Activated CD4-positive, alpha-beta T cell treated with anti-CD3 and anti-CD28 coated beads, Interleukin-2, amount 50 U/mL, for 24 hours (primary cell): ENCODE results near the gene EPHA7.

Experiments
- DNase-seq, 2 donors: peaks; one replicate each; pipeline ENCODE4 v3.0.0-alpha.2; 2020; ENCODE audit warnings: low read depth in 1 of 2, low spot score in 1 of 2

Gene EPHA7

DNA sequence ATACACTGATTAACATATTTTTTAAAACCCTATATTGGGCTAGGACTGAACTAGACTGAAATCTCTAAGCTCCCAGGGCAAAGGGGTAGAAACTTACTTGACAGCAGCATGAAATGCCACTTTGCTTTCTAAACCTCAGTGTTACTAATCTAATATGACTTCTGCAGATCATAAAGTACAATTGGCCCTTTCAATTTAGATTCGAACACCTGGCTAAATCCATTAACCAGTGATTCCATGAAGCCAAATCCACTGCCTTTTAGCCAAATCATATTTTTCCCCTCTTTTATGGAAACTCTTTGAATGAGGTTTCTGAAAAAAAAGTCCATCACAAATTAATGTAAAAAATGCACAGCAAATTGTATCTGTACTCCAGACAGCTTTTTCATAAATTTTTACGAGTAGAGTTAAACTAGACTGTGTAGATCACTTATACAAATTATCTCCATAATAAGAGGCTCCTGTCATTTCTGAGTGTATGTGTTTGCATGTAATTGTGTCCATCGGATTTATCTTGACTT, 25.7 kb downstream of the EPHA7 start:
- no peak for DNase-seq

DNA sequence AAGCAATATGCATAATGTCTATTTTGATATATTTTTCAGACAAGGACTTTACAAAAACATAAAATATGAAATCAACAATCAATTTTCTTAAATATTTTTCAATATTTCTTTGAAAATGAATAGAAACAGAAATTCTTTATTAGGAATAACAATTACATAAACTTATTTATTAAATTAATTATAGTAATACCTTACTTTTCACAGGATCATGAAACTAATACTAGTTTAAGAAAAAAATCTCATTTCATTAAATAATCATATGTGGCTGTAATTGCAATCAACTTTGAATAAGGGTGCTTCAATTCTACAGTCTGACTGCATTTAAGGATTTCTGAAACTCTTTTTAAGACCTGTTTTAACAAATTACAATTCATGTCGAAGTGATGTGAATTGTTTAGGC, 26.6 kb downstream of the EPHA7 start:
- no peak for DNase-seq

GRCh38 chr6:93391965-93392364, 27.4 kb downstream of the EPHA7 start:
- DNase-seq = no peak

DNA sequence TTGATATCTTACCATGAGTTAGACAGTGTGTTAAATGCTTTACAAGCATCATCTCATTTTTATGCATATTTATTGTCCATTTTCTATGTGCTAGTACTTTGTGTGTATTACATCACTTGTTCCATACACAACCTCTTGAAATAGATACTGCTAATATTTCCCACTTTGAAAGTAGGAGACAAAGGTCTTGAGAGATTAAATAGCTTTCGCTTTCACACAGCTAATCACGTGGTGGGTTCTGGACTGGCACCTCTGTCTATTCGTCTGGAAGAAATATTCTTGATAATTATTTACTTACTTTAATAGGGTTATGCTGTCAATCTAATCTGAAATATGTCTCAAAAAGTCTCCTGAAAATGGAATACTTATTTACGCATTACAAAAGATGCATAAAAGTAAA, 30.2 kb downstream of the EPHA7 start:
- DNase-seq = no peak

- DNase-seq = no peak
These were observed 31.3 kb downstream of the EPHA7 start for GRCh38 chr6:93388070-93388469.

DNA sequence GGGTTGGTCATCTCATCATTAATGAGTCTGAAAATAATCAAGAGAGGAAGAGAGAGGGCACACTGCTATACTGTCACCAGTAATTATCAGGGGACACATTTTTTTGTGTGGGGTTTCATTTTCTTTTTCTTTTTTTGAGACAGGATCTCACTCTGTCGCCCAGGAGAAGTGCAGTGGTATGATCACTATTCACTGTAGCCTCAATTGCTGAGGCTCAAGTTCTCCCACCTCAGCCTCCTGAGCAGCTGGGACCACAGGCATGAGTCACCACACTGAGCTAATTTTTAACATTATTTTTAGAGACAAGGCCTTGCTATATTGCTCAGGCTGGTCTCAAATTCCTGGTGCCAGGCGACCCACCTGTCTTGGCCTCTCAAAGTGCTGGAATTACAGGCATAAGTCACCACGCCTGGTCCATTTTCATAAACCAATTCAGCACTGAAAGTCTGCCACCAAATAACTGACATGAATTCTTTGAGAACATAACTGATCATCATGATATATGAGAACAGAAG, 43.3 kb downstream of the EPHA7 start:
- DNase-seq = no peak

DNA sequence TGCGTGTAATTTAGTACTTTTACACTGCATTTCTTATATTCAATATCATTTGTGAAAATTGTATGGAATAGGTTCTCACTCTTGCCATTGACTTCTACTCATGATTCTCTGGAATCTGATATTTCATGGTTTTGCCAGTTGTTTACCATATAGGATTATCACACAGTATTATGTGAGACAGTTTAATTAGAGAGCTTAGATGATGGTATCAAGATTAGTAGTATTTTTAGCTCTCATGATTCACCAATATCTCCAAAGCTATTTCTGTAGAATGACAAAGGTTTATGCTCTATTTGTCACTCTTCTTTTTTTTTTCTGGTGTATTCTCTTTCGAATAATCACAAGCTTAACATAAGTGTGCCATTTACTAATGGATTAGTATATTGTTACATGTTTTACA, 45.9 kb downstream of the EPHA7 start:
- no peak for DNase-seq

DNA sequence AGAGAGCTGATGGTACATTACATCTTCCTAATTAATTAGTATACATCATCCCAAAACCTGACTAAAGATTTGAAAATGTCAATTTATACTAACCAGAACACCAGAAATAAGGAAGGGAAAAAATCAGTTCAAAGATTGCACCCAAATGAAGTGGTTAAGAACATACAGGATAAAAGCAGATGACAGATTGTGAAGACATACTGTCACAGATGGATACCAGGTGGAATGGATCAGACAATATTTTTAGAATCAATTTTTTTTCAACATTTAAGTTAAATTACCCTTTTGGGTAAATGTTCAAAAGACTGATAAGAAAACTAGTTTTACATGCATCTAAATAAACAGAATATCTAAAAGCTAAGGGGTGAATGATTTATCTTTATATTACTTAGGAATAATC, 47.6 kb downstream of the EPHA7 start:
- DNase-seq = no peak

DNA sequence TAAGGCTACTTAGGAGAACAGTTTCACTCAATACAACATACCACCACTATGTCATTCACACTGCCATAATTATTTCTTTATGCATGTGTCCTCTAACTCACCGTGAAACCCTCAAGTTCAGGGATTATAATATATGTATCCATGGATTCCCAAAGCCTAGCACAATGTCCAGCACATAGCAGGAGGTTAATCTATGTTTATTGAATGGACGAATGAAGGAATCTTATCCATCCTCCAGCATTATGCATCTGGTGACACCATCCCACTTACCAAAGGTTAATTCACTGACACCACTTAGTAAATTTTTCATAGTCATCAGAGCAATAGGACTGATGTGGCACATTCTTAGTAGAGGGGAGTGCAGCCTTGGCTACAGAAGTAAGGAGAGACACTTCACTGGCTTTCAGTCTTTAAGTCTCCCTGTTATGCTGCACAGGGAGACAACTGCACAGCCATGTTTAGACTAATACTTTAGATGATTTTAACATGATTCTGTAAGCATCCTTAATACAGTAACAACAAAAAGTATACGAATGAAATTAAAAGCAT, 49.7 kb downstream of the EPHA7 start:
- no peak for DNase-seq

- DNase-seq = no peak
These were observed 52.9 kb downstream of the EPHA7 start for GRCh38 chr6:93366506-93366905.

- DNase-seq = no peak
These were observed 53.9 kb downstream of the EPHA7 start for GRCh38 chr6:93365445-93365844.

DNA sequence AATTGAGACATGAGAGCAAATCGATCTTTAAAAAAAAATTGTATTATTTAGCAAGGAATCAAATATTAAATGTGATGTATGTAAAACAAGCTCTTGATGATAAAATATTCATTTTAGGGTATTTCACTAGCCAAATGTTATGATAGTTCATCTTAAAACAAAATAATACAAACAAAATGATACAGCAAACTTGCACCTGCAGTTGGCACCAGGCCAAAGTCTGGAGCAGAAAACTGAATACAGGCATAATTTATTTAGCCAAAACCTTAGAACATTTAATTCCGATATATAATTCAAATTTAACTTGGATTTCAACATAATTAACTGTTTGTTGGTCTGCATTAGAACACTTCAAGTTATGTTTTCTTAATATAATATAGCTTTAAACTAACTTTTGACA, 60.9 kb downstream of the EPHA7 start:
- DNase-seq = no peak

- no peak for DNase-seq
These were observed 66.8 kb downstream of the EPHA7 start for GRCh38 chr6:93352604-93353003.

DNA sequence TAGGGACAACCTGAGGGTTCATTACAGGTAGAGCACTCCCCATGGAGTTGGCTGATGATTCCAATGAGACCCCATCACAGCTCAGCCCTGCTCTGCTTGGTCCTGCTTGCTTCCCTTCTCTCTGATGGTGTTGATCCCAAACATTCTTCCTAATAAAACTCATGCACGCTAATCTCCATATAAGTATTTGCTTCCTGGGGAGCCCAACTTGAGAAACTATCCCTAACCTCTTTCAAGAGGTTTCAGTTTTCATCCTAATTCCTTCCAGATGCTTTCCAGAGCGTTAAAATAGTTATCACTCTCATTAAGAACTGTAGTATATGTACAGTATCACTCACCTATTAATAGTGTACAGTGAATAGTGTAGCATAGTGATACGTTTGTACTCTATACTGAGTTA, 68.1 kb downstream of the EPHA7 start:
- no peak for DNase-seq

DNA sequence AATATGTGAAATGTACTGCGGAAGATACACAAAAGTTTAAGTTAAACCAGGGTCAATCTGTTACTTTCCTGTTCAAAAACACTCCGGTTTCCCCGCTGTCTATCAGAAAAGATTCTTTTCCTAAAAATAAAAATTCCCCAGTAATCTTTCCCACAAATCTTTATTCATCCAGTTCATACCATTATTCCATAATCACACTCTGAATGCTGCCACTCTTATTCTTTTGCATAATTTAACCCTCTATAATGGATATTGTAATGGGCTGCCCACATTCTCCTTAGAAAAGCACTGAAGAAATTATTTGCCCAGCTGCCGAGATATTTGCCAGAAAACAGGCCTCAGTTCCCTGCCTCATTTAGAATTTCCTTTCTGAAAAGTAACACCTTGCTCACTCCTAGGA, 68.6 kb downstream of the EPHA7 start:
- DNase-seq = no peak

- no peak for DNase-seq
These were observed 75.0 kb downstream of the EPHA7 start for GRCh38 chr6:93344333-93344835.

DNA sequence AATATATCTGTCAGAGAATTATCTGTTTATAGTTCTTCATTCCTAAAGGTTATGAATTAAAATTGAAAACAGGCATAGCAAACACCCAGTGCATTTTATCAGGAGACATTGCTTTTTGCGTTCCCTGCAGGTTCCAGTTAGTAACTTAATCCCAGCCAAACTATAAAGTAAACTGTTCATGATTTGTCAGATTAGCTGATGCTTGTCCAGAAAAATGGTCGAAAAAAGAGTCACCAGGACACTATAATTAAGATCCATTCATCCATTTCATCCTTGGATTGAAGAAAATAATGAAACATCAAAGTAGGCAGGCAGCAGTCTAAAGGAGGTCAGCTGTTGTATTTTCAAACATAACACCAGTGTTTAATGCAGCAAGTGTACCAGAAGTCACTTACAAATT, 75.9 kb downstream of the EPHA7 start:
- no peak for DNase-seq

DNA sequence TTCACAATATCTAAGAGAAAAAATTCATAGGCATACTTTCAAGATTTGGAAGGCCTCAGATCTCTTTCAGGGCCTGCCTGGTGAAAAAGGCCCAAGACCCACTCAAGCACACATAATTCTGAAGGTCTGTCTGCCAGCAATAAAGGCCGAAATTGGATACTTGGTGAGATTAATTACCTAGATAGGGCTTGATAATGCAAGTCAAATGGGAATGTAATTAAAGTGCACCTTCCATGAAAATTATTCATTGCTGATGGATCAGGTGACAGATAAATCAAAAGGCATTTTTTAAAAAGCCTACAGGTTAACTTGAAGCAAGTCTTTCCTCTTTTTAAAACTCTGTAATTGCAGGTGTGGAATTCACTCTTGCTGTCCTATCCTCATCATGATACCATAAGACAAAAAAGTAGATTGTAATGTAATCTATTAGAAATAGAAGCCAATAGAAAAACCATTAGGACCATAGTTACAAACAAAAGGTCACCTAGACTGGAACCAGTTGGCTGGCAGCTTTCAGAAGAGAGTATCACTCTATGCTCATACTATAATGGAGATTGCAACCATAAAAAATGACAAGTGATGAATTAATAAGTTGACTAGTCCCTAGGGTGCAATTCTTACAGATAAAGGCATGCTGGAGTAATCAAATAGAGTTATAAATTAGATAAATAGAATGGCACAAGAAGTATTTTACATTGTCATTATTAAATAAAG, 77.3 kb downstream of the EPHA7 start:
- no peak for DNase-seq

DNA sequence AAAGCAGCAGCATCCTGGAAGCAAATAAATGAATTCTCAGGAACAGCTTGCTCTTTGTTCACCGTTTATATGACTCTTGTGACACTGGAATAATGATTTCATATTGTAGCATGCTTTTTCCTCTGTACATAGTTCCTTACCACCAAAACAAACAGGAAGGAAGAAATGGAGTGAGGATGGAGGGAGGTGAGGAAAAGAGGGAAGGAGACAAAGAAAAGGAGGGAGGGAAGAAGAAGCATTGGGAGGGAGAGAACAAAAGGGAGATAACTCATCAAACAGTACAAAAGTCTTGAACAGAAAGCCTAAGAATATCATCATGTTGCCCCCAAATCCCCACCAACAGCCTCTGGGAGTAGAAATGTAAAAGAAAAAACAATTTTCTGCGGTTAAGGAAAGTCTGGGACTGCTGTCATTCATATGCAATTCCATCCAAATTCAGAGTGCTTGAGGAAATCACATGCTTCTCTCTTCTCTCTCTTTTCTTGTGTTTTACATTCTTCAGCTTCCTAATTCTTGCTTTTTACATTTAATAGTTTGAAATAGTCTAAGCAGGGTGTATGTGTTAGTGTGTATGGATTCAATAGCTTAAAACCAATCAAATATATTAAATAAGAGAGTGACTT, 81.5 kb downstream of the EPHA7 start:
- no peak for DNase-seq

DNA sequence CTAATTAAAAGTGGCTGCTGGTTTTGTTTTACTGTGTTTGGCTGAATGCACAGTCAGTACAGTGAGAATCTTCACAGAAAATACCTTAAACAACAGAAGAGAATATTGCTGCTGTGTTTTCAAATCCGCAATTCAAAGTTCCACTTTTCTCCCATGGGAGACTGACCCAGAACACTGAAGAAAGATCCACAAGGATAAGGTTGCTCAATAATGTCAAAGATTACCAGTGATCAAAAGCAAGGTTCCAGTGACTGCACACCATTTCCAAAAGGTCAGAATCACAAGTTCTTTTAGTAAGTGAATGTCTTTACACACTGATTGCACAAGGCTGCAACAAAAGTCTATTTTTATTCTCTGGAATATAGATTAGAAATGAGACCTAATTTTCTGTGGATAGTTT, 82.3 kb downstream of the EPHA7 start:
- no peak for DNase-seq

DNA sequence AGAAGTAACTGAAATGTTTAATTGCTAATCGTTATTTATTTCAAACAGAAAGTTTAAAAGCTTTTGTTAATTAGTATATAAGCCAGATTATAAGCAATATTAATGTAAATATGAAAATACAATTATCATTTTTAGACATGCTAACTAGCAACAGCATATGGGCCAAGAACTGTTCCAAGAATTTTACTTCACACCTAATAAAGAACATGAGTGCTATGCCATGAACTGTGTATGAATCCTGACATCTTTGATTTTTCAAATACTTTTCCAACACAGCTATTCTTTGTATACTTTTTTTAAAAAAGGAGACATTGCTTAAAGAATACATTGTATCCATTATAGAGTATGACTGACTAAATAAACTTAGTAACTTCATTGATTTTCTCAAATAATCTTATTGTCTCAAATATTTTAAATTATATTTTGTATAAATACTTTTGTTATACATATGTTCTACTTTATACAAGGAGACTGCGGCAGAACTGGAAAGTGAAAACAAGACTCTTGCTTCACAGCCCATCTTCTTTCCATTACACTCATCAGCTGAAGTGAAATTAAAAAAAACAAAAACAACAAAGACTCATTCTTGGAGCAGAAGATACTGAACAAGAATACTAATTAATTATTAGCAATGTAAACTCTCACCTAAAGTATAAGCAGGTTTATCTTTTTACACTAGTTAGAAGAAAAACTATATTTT, 89.9 kb downstream of the EPHA7 start:
- no peak for DNase-seq

- no peak for DNase-seq
These were observed 91.5 kb downstream of the EPHA7 start for GRCh38 chr6:93327857-93328256.
